ENCODE results near the gene KIAA1671.

GRCh38 chr22:25113316-25113721, 160.8 kb downstream of the KIAA1671 start:
- TF ChIP-seq CTCF (conservative IDR thresholded peaks at IDR 0.05) (no peak), ZFX (IDR thresholded peaks at IDR 0.05) (no peak)
